HG03095 (cell line): Measurements from ENCODE around the gene APCDD1.
"Not testable (repeated sequence)": the region's sequence is repeated elsewhere in the genome, so short reads cannot be mapped to it uniquely, and the experiment has no call there.

Source experiments
- ATAC-seq: cut with Tn5 transposase; IDR thresholded peaks from one replicate; pipeline ENCODE4 v1.9.1; 2021; ENCODE audit warnings: moderate library complexity; ENCODE audit not compliant: unreplicated experiment

Gene APCDD1

DNA sequence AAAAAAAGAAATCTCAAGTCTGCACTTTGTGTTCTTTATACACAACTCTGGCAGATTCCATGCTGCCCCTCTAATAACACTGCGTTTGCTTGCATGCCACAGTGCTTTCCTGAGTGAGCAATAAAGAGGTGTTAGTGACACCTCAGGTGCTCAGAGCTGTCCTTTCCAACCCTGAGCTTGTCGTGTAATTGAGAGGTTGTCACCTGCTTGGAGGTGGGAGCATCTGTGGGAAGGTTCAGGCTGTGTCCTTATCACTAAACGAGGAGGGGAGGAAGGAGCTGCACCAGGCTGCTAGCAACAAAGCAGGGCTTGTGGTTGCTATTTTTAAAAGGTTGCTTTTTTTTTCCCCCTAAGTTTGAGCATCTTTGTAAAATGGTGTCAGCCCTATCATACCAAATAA lies 31.9 kb downstream of the APCDD1 start:
- ATAC-seq = no peak

GRCh38 chr18:10487154-10487553 lies 32.7 kb downstream of the APCDD1 start:
- no peak for ATAC-seq

- ATAC-seq = no peak
These were observed 33.6 kb downstream of the APCDD1 start for GRCh38 chr18:10488017-10488416.

GRCh38 chr18:10490401-10491165 lies 36.1 kb downstream of the APCDD1 start:
- peak; percentile 85 for ATAC-seq

DNA sequence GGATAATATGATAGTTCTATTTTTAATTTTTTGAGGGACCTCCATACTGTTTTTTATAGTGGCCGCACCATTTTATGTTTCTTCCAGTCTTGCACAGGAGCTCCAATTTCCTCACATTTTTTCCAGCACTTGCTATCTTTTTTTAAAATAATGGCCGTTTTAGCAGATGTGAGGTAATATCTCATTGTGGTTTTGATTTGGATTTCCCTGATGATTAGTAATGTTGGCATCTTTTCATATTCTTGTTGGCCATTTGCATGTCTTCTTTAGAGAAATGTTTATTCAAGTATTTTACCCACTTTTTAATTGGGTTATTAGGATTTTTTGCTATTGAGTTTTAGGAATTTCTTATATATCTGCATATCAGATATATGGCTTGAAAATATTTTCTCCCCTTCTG lies 41.5 kb downstream of the APCDD1 start:
- ATAC-seq = no peak

- no peak for ATAC-seq
These were observed 42.8 kb downstream of the APCDD1 start for GRCh38 chr18:10497206-10497749.

- no peak for ATAC-seq
These were observed 44.8 kb downstream of the APCDD1 start for GRCh38 chr18:10499230-10499629.

DNA sequence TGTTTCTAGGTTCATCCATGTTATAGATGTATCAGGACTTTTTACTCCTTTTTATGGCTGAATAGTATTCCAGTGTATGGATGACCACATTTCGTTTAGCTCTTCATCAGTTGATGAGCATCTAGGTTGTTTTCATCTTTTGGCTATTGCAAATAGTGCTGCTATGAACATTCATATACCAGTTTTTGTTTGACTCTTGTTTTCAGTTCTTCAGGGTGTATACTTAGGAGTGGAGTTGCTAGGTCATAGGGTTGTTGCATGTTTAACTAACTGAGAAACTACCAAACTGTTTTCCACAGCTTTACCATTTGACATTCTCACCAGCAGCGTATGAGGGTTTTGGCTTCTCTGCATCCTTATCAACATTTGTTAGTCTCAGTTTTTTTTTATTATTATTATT lies 45.6 kb downstream of the APCDD1 start:
- no peak for ATAC-seq

- no peak for ATAC-seq
These were observed 50.3 kb downstream of the APCDD1 start for GRCh38 chr18:10504723-10505122.

DNA sequence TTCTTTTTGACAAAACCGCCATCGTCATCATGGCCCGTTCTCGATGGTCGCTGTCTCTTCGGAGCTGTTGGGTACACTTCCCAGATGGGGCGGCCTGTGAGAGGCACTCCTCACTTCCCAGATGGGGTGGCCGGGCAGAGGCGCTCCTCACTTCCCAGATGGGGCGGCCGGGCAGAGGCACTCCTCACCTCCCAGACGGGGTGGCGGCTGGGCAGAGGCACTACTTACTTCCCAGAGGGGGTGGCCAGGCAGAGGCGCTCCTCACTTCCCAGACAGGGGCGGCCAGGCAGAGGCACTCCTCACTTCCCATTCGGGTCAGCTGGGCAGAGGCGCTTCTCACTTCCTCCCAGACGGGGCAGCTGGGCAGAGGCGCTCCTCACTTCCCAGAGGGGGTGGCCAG lies 51.5 kb downstream of the APCDD1 start:
- not testable (repeated sequence) for ATAC-seq

DNA sequence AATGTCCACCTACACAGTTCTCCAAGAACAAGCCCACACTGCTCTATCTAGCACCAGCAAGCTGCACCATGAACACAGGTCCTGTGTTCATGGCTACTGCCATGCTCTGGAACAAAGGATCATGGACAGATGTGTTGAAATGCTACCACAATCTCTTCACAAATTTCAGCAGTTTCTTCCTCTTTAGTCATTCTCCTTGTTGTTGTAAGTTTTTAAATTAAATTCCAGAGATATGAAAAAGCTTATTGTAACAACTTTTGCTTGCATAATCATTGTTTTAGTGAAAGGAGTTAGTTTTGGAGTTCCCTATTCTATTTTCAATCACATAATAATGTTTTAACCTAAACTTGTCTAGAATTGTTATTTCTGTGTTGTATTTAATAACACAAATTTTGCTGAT lies 54.2 kb downstream of the APCDD1 start:
- no peak for ATAC-seq

GRCh38 chr18:10511236-10511635 lies 56.8 kb downstream of the APCDD1 start:
- ATAC-seq = no peak

DNA sequence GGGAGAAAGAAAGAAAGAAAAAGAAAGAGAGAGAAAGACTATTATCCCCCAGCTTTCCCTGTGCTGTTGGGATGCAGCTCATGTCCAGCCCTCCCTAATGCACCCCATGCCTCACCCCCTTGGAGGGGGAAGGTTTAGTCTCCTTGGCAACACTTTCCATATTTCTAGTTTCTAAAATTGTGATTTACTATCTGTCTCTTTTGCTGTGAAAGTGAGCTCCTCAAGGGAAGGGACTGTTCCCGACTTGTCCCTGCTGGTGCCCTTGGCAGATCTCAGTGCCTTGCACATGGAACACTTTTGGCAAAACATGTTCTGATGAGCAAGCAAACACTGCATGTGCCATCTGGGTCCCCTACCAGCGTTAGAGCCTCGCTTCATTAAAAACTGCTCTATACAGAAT lies 59.6 kb downstream of the APCDD1 start:
- no peak for ATAC-seq

GRCh38 chr18:10514601-10515000 lies 60.2 kb downstream of the APCDD1 start:
- no peak for ATAC-seq

- no peak for ATAC-seq
These were observed 61.0 kb downstream of the APCDD1 start for GRCh38 chr18:10515456-10515855.

DNA sequence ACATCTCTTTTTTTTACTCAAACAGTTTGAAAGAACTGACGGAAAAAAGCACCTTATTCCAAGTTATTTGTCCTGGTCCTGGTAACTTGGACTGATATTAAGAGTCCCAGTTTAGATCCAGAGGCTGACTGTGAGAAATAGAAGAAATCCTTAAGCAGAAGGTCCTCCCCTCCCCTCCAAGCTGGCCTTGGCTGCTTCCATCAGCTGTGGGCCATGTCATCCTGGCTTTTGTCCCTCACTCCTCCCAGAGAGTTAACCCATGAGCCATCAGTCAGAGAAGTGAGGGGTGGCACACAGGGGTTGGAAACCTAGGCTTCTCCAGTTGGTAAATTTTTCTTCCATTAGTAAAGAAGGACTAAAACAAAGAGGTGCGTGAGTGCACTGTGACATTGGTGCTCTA lies 61.6 kb downstream of the APCDD1 start:
- ATAC-seq = no peak

- ATAC-seq = no peak
These were observed 64.3 kb downstream of the APCDD1 start for GRCh38 chr18:10518595-10519255.

GRCh38 chr18:10519366-10519765 lies 64.9 kb downstream of the APCDD1 start:
- ATAC-seq = no peak

- no peak for ATAC-seq
These were observed 65.8 kb downstream of the APCDD1 start for GRCh38 chr18:10519999-10520935.

DNA sequence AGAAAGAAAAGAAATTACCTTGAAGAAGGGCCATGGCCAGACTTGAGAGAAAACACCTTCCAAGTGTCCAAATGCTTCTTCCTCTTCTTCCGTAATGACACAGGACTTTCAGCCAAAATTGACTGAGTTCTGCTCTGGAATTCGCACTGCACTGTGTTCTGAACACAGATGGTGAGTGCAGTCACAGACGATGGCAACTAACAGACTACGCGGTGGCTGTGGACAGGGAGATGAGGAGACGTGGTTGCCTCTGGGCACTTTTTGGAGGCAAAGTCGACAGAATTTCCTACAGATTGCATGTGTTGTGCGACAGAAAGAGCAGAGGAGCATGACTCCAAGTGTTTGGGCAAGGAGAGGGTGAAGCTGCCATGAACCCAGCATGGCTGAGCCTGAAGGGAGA lies 67.1 kb downstream of the APCDD1 start:
- no peak for ATAC-seq

GRCh38 chr18:10522574-10522973 lies 68.1 kb downstream of the APCDD1 start:
- ATAC-seq = no peak
